Measurements from ENCODE around the gene KIF23. TPM values are rescaled to one million over a fixed set of nuclear protein-coding genes. Genes with fewer than 3 reads are reported as not detected.

The KIF23 gene
- total and polyA plus RNA-seq, 5 donors, result 0.27 to 1.2 (median 0.78) TPM

GRCh38 chr15:69395460-69395859 lies 18.7 kb upstream of the KIF23 start:
- H3K9me3 ChIP-seq (ENCODE audit: control insufficient read depth, low read length), result no peaks in the 10 kb centered on the region
- H3K4me3 ChIP-seq (ENCODE audit: low read length), result no peak overlapping the region
- H3K4me1 ChIP-seq (ENCODE audit: control insufficient read depth, insufficient read depth, low read length), result no peaks in the 10 kb centered on the region
- intact Hi-C loops (cut with DNase I), result loop anchor here (2.0 to 10.0 kb wide), 4 partner anchors 128 to 338 kb away; no protein-coding TSS in a partner anchor
- DNase-seq (no peak), ATAC-seq (no peak)
- H3K27me3 ChIP-seq (ENCODE audit: control insufficient read depth, insufficient read depth), result no peaks in the 10 kb centered on the region
- H3K27ac ChIP-seq (ENCODE audit: low read length), result no peak overlapping the region
- WGBS, result 89% methylated on average over 10 of the region's 10 CpGs

DNA sequence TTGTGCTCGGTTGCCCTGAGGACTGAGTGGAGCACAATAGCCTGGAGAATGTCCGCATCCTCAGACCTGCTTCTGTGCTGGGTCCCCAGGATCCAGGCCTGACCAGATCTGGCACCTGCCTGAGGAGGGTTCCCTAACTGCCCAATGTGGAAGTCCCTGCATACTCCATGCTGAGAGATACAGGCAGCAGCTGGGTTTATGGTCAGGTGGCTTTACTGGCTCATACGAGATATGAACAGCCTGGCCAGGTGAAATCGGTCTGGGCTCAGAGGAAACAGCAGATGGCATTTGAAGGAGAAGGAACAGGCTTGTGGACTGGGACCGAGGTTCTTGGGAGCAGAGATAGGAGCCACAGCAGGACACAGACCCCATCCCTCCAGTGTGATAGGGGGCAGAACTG lies 18.2 kb upstream of the KIF23 start:
- no peak for ATAC-seq
- no peaks in the 10 kb centered on the region for H3K27me3 ChIP-seq (ENCODE audit: control insufficient read depth, insufficient read depth)
- DNase-seq, result no peak
- no peak overlapping the region for H3K4me3 ChIP-seq (ENCODE audit: low read length)
- 89% methylated on average over 5 of the region's 5 CpGs for WGBS
- intact Hi-C loops (cut with DNase I), result loop anchor here (2.0 to 10.0 kb wide), 4 partner anchors 129 to 339 kb away; no protein-coding TSS in a partner anchor
- H3K9me3 ChIP-seq (ENCODE audit: control insufficient read depth, low read length), result no peaks in the 10 kb centered on the region
- no peaks in the 10 kb centered on the region for H3K4me1 ChIP-seq (ENCODE audit: control insufficient read depth, insufficient read depth, low read length)
- no peak overlapping the region for H3K27ac ChIP-seq (ENCODE audit: low read length)

DNA sequence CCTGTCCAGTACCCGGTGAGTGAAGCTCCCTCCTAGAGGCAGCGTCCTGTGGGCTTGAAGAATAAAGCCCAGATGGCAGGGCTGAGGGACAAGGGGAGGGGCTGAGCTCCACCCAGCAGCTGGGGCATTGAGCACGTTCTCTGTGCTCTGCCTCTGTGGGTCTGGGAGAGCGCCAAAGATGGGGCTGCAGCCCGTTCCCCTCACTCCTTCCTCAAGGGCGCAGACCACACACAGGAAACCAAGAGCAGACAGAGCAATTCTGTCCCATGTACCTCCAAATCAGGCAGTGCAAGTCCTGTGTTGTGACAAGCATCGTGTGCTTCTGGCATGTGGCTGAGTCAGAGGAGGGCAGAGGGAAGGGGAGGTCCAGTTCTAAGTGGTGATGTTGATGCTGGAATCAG lies 15.7 kb upstream of the KIF23 start:
- H3K27me3 ChIP-seq (ENCODE audit: control insufficient read depth, insufficient read depth), result no peaks in the 10 kb centered on the region
- 60% methylated on average over 7 of the region's 7 CpGs for WGBS
- ATAC-seq (no peak), DNase-seq (no peak)
- no peak overlapping the region for H3K4me3 ChIP-seq (ENCODE audit: low read length)
- intact Hi-C loops (cut with DNase I), result loop anchor here in 3 of 4 donors (5.0 to 10.0 kb wide), 3 partner anchors 131 to 341 kb away; no protein-coding TSS in a partner anchor
- no peak overlapping the region for H3K27ac ChIP-seq (ENCODE audit: low read length)
- H3K4me1 ChIP-seq (ENCODE audit: control insufficient read depth, insufficient read depth, low read length), result no peaks in the 10 kb centered on the region
- H3K9me3 ChIP-seq (ENCODE audit: control insufficient read depth, low read length), result no peaks in the 10 kb centered on the region

- H3K9me3 ChIP-seq (ENCODE audit: control insufficient read depth, low read length), result no peaks in the 10 kb centered on the region
- H3K4me1 ChIP-seq (ENCODE audit: control insufficient read depth, insufficient read depth, low read length), result no peaks in the 10 kb centered on the region
- no peaks in the 10 kb centered on the region for H3K27me3 ChIP-seq (ENCODE audit: control insufficient read depth, insufficient read depth)
- ATAC-seq, result no peak
- no peak overlapping the region for H3K4me3 ChIP-seq (ENCODE audit: low read length)
- 88% methylated on average over 6 of the region's 6 CpGs for WGBS
- intact Hi-C loops (cut with DNase I), result no loop called here
- H3K27ac ChIP-seq (ENCODE audit: low read length), result no peak overlapping the region
- DNase-seq, result no peak
Observed at GRCh38 chr15:69400850-69401249, 13.3 kb upstream of the KIF23 start.

GRCh38 chr15:69402816-69403215 lies 11.3 kb upstream of the KIF23 start:
- no peak for DNase-seq
- H3K4me1 ChIP-seq (ENCODE audit: control insufficient read depth, insufficient read depth, low read length), result no peaks in the 10 kb centered on the region
- no peaks in the 10 kb centered on the region for H3K27me3 ChIP-seq (ENCODE audit: control insufficient read depth, insufficient read depth)
- 90% methylated on average over 2 of the region's 2 CpGs for WGBS
- no peak overlapping the region for H3K4me3 ChIP-seq (ENCODE audit: low read length)
- intact Hi-C loops (cut with DNase I), result no loop called here
- no peaks in the 10 kb centered on the region for H3K9me3 ChIP-seq (ENCODE audit: control insufficient read depth, low read length)
- no peak overlapping the region for H3K27ac ChIP-seq (ENCODE audit: low read length)
- ATAC-seq, result no peak

- intact Hi-C loops (cut with DNase I), result no loop called here
- Histone ChIP-seq H3K27me3 (ENCODE audit: control insufficient read depth, insufficient read depth) (no peaks in the 10 kb centered on the region), H3K27ac (ENCODE audit: low read length) (no peak overlapping the region), H3K9me3 (ENCODE audit: control insufficient read depth, low read length) (no peaks in the 10 kb centered on the region), H3K4me3 (ENCODE audit: low read length) (no peak overlapping the region), H3K4me1 (ENCODE audit: control insufficient read depth, insufficient read depth, low read length) (no peaks in the 10 kb centered on the region)
- no peak for DNase-seq
- no peak for ATAC-seq
- 71% methylated on average over 4 of the region's 4 CpGs for WGBS
Observed at GRCh38 chr15:69403594-69403993, 10.6 kb upstream of the KIF23 start.

GRCh38 chr15:69405110-69405509 lies 9.0 kb upstream of the KIF23 start:
- Histone ChIP-seq H3K4me1 (ENCODE audit: control insufficient read depth, insufficient read depth, low read length) (no peaks in the 10 kb centered on the region), H3K4me3 (ENCODE audit: low read length) (no peak overlapping the region), H3K9me3 (ENCODE audit: control insufficient read depth, low read length) (no peaks in the 10 kb centered on the region), H3K27me3 (ENCODE audit: control insufficient read depth, insufficient read depth) (no peaks in the 10 kb centered on the region), H3K27ac (ENCODE audit: low read length) (no peak overlapping the region)
- 52% methylated on average over 3 of the region's 3 CpGs for WGBS
- no peak for DNase-seq
- no peak for ATAC-seq
- intact Hi-C loops (cut with DNase I), result no loop called here

- DNase-seq (no peak), ATAC-seq (no peak)
- 90% methylated on average over 3 of the region's 3 CpGs for WGBS
- Histone ChIP-seq H3K4me3 (ENCODE audit: low read length) (no peak overlapping the region), H3K9me3 (ENCODE audit: control insufficient read depth, low read length) (no peaks in the 10 kb centered on the region), H3K27ac (ENCODE audit: low read length) (no peak overlapping the region), H3K27me3 (ENCODE audit: control insufficient read depth, insufficient read depth) (no peaks in the 10 kb centered on the region), H3K4me1 (ENCODE audit: control insufficient read depth, insufficient read depth, low read length) (no peaks in the 10 kb centered on the region)
- intact Hi-C loops (cut with DNase I), result no loop called here
Observed at GRCh38 chr15:69407719-69408400, 6.3 kb upstream of the KIF23 start.

GRCh38 chr15:69408841-69409240 lies 5.3 kb upstream of the KIF23 start:
- no peak for DNase-seq
- intact Hi-C loops (cut with DNase I), result no loop called here
- Histone ChIP-seq H3K27me3 (ENCODE audit: control insufficient read depth, insufficient read depth) (no peaks in the 10 kb centered on the region), H3K27ac (ENCODE audit: low read length) (no peak overlapping the region), H3K4me1 (ENCODE audit: control insufficient read depth, insufficient read depth, low read length) (no peaks in the 10 kb centered on the region), H3K9me3 (ENCODE audit: control insufficient read depth, low read length) (no peaks in the 10 kb centered on the region), H3K4me3 (ENCODE audit: low read length) (no peak overlapping the region)
- 79% methylated on average over 3 of the region's 3 CpGs for WGBS
- ATAC-seq, result no peak

- H3K27ac ChIP-seq (ENCODE audit: low read length), result no peak overlapping the region
- DNase-seq (no peak), ATAC-seq (no peak)
- intact Hi-C loops (cut with DNase I), result no loop called here
- no peaks in the 10 kb centered on the region for H3K9me3 ChIP-seq (ENCODE audit: control insufficient read depth, low read length)
- H3K4me3 ChIP-seq (ENCODE audit: low read length), result no peak overlapping the region
- 63% methylated on average over 9 of the region's 9 CpGs for WGBS
- H3K27me3 ChIP-seq (ENCODE audit: control insufficient read depth, insufficient read depth), result no peaks in the 10 kb centered on the region
- no peaks in the 10 kb centered on the region for H3K4me1 ChIP-seq (ENCODE audit: control insufficient read depth, insufficient read depth, low read length)
Observed at GRCh38 chr15:69410248-69410874, 3.8 kb upstream of the KIF23 start.

- intact Hi-C loops (cut with DNase I), result no loop called here
- ATAC-seq (no peak), DNase-seq (no peak)
- Histone ChIP-seq H3K27ac (ENCODE audit: low read length) (no peak overlapping the region), H3K4me1 (ENCODE audit: control insufficient read depth, insufficient read depth, low read length) (no peaks in the 10 kb centered on the region), H3K4me3 (ENCODE audit: low read length) (no peak overlapping the region), H3K9me3 (ENCODE audit: control insufficient read depth, low read length) (no peaks in the 10 kb centered on the region), H3K27me3 (ENCODE audit: control insufficient read depth, insufficient read depth) (no peaks in the 10 kb centered on the region)
Observed at GRCh38 chr15:69412274-69412673, 1.9 kb upstream of the KIF23 start.

Measured in right cardiac atrium (tissue), 5 donors.